ENCODE results near the gene KCNAB1.

The KCNAB1 gene

DNA sequence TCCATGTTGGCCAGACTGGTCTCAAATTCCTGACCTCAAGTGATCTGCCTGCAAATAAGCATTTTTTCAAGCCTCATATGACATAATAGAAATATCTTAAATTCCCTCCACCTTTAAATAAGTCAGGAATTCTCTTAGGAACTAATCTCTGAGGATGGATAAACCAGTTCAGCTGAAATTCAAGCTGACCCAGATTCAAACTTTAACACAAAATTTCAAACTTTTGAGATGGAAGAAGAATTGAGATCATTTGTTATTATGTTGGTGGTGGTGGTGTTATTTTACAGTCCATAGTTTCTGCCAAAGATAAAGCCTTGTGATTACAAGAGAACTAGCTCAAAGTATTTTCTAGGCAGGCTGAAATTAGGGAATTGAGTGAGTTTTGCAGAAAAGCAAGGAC lies 349.1 kb downstream of the KCNAB1 start:
- no peak for DNase-seq

DNA sequence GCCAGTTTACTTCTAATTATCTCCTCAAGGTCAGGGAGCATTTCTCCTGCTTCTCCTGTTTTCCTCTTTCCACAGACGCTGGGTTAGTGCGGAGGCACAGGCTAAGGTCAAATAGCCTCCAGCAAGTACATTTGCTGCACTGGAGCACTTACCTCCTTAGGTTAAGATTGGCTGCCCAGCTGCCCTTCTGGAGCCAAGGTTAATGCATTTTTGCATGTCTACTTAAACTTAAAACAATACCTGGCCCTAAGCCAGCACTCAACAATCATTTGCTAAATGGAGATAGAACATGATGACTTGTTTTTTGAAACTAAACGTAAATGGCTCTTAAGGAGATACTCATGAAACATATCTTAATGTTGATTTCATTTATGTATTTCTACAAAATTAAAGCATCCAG lies 351.1 kb downstream of the KCNAB1 start:
- no peak for DNase-seq

DNA sequence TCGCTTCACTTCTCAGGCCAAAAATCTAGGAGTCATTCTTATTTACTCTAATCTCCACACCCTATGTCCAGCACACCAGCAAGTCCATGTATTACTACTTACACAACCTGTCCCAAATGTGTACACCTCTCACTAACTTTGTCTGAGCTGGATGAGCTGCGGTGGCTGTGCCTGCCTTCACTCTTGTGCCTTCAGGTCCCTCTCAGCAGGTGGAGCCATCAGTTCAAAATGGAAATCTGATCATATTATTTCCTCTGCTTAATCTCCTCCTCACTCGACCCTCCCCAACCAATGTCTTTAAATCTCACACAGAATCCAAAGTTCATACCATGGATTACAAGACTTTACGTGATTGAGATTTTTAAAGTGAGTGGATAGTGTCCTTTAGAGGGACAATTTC lies 351.8 kb downstream of the KCNAB1 start:
- DNase-seq, result no peak

DNA sequence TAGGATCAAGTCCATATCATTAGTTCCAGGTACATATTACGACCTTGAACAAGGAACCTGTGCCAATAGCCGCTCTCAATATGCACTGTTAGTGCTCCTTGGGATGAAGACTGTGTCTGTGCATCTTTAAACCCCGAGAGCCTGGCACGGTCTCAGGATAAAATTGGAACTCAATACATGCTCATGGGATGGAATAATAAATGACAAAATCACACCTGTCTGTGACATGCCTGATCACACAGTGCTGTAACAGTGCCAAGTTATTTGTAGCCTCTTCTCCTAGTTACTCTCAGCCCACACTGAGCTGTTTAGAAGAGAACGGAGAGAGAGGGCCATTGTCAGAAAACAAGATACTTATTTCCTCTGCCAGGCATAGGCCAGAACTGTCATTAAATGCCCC lies 352.3 kb downstream of the KCNAB1 start:
- no peak for DNase-seq

DNA sequence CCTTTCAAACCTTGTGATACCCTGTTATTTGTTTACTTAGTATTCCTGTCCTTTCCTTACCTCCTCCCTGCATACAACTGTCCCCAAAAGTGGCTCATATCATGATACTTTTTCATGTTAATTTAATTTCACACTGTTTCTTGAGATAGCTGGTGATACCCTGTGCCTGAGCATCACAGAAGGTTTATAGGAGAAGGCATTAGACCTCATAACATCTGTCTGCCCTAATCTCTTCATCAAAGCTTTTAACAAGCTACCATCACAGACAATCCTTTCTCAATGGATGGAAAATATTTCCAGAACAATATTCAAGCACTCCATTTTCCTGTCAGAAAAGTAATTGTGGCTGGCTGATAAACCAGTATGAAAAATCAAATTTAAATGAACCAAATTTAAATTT lies 353.0 kb downstream of the KCNAB1 start:
- no peak for DNase-seq

DNA sequence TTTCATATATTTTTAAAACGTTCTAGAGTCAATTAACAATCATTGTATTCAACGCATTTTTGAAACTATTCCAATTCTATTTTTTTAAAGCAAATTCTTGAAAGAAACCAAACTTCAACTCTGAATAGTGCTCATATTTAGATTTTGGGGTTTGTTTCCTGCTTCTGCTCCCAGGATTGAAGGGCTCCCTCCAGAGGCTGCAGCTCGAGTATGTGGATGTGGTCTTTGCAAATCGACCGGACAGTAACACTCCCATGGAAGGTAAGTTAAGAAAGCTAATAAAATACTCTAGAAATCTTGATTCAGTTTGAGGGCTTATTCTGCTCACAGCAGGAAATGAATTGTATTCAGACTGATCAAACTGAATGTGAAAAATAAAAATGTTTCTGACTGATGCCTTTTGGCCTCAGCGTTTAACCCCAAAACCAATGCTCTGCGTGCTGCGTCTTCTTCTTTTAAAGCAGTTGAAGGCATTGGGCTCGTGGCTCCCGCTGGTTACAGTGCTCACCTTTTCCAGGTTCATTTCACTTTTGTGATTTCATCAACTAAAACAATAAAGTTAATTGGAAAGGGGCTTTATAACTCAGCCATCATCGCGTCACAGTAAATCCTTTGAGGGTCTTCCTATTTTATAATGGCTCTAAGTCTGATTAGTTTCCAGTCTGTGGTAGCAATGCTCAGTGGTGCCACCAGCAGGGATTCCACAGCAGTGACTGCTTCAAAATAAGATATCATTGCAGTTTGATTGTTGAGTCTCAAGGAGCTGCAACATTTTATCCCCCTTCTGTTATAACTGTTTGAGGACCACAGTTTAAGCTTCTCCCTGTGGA lies 354.4 kb downstream of the KCNAB1 start:
- no peak for DNase-seq

DNA sequence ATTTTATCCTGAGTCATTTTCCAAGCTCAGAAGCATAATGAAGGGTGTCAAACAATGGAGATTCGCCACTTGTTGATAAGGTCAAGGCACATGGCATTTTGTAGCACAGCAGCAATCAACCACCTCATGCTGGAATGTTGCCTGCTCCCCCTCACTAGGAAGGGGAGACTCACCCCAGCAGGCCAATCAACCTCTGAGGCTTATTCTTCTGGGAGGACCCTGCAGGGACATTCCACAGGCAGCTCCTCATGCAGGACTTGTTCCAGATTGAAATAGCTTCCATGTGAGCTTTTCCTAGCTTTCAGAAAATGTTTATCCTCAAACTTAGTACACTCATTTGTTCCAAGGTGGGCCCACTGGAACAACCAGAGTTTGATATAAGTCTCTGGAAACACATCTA lies 356.9 kb downstream of the KCNAB1 start:
- DNase-seq, result no peak

DNA sequence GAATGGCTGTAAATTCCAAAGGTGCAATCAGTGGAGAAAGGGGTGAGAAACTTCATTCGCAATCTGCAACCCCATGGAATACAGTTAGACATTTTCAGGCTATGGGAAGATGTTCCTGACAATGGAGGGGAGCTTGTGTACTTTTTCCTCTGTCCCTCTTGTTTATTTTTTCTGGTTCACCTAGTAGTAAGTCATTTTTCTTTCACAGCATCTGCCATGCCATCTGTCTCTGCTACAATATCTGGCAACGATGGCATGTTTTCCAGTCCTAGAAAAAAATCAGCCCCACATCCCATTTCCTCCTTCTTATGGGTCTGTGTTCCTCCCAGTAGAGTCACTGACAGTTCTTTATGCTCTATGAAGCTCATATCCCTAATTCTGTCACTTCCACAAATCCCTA lies 358.5 kb downstream of the KCNAB1 start:
- no peak for DNase-seq

DNA sequence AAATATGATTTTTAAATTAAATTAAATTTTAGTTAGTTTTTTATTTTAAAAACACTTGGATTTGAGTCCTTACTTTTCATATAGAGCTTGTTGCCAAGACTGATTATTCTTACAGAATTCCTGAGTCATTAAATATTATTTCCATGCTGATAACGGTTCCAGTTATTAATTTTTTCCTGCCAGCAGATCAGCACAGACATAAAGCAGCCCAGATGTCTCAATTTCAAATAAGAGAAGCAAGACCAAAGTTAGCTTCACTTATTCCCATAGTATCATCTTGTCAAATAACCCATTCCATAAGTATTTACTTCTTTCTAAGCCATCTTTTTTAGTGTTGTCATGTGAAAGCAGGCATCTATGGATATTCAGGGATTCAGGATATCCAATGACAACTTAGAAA lies 359.2 kb downstream of the KCNAB1 start:
- no peak for DNase-seq

DNA sequence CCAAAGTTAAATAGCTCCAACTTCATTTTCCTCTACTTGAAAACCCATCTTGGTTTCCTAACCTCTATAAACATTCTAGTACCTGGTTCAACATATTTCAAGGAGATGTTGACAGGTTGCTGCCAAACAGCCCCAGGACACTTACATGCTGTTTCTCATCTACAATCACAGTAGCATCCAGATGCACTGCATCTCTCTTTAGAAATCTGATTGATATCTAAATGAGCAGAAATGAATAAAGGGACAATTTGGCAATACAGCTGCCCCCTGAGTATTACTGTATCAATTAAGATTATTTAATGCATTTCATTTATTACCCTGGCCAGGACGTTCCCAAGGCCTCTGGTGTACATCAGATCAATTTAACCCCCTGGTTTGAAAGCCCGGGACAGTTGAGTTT lies 360.6 kb downstream of the KCNAB1 start:
- DNase-seq, result no peak

DNA sequence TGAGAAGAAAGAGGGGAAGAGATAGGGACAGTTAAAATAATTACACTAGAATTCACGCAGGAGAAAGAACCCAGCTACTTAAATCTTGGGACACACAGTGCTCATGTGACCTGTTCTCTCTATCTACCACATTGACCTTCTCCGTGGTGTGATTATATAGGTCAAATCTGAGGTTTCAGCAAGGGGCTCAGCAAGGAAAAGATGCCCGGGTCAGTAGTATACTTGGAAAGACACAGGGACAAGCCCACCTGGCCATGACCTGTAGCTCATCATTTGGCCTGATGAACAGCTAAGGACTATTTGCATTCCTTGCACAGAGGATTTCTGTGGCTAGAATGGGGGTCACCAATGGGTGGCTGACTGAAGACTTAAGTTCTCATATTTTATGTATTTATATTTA lies 362.6 kb downstream of the KCNAB1 start:
- DNase-seq, result no peak

DNA sequence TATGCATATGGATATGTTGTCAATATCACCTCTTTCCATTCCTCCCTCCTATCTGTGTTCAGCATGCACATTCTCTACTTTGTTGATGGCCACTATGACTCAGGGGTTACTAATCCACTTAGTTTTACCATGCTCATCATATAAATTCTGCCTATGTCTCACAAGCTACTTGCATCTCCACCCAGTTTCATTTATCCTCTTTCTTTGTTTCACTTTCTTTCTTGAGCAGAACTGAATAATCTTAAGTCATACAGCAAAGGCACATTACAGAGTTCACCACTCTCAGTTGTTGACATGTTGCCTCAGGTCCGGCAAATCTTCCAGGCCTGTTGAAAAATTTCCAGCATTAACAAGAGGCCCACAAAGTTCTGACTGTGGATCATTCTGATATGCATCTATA lies 363.0 kb downstream of the KCNAB1 start:
- no peak for DNase-seq

DNA sequence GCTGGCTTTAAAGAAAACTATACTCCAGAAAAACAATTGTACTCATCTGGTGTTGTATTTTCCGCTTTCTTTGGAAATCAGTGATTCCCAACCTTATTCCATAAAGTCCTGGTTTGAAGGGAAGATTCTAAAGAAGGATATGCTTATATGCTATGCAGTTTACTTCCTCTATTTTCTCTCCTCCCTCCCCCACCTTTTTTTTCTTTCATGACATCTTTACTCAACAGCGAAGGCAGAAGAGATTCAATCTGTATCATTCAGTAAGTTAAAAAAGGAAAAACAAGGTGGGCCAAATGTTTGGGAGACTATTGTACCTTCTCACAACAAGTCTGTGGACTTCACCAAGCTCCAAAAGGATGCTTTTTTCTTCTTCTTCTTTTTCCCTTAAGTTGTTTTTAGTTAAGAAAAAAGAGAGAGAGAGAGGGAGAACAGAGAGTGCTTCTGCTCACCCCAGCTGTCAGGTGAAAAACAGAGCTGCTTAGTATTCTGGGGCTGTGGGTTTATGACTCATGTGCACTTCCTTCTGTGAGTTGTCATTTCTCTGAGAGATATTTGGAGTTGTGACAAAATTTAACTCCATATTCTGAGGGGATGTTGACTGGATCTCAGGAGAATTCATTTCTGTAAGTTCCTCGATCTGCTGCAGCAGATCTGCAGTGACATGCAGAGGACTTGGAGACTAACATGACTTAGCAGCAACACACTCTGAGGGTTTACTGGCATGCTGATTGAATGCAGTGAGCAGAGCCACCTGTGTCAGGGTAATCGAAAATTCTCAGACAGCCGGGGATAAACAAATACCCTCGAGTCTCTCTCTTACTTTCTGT lies 363.8 kb downstream of the KCNAB1 start:
- DNase-seq, result no peak

DNA sequence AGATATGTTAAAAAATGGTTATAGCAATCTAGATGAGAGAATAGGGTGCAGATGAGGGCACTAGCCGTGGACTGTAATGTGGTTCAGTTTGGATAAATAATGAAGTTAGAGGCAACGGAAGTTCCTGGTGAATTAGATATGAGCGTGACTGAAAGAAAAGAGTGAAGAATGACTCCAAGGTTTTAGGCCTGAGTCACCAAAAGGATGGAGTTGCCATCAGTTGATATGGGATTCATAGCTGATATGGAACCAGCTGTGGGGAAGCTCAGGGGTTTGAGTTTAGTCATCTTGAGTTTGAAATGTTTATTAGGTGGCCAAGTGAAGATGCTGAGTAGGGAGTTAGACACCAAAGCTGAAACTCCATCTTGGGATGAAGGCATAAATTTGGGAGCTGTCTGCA lies 368.4 kb downstream of the KCNAB1 start:
- no peak for DNase-seq

DNA sequence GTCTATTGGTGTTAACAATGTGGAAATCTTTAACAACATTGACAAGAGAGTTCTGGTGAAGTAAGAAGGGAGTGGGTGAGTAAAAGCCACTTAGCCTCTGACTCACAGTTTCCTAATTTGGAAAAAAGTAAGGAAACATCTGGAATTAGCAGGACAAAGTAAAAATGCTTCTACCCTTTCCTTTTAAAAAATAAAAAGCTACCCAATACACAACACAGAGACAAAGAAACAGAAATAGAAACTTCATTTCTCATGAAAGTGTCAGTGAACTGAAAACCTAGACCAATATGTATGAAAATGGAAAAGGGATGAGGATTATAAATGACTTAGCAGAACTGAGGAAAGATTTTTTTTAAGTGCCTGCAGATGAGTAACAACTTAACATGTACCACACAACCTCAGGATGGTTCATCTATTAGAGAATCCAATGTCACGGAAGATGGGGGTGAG lies 369.1 kb downstream of the KCNAB1 start:
- no peak for DNase-seq

DNA sequence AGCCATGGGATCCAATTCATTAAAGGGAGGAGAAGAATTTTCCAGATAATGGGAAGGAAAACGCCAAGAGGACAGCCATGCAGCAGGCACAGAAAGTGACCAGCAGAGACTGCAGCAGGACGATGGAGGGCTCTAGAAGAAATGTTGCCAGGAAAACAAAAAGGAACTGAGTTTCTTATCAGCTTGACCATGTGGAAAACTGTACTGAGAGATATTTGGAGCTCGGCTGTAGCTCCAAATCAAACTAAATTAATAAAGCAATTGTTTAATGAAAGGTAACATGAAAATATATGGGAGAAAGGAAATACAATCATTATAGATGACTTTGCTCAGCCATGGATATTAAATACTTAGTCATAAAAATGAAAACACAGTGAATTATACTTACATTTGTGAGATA lies 370.8 kb downstream of the KCNAB1 start:
- no peak for DNase-seq

DNA sequence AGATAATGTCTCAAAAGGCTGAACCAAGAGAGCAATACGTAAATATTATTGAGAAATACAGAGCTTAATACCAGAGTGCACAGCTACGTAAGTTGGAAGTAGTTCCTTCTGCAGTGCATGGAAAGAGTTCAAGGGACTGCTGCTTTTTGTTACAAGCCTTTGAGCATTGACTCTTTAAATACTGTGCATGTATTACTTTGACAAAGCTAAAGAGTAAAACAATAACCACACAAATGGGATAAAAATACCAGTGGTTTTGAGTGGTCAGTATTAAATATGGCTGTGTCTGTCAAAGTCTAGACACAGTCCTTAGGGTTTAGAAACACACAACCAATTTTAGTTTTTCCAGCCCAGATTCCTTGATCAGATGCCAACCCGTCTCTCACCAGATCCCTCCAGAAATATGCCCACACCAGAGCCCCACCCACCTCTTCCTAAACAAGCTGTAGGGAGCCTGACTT lies 372.5 kb downstream of the KCNAB1 start:
- peak; percentile 66 for DNase-seq

DNA sequence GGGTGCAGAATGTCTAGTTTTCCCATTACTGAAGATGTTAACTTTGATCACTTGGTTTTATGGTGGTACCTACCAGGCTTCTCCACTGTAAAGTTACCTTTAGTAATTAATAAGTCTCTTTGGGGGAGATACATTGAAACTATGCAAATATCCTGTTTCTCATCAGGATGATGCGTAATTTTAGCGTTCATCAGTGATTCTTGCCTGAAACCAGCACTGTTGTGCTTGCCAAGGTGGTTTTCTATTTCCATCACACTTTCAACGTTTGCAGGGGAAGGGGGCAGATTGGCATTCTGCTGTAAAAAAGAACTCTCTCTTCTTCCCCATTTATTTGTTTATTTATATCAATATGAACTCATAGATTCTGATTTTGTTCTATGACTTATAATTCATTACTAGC lies 373.5 kb downstream of the KCNAB1 start:
- DNase-seq, result no peak

DNA sequence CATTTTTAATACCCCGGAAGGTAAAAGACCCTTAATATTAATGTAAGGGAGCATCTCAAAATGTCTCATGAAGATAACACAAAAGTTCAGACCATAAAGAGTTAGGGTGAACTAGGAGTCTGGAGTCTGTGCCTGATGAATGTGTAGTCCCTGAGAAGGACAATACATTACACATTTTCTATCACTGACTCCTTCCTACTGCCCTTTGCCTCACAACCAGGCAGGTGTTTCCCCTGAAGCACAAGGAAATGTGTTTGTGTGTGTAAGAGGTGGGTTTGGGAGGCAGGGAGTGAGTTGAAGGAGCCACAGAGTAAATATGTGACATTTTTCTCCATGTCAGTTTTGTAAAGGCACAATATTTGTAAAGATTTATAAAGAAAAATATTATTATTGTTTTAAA lies 375.4 kb downstream of the KCNAB1 start:
- DNase-seq, result no peak

DNA sequence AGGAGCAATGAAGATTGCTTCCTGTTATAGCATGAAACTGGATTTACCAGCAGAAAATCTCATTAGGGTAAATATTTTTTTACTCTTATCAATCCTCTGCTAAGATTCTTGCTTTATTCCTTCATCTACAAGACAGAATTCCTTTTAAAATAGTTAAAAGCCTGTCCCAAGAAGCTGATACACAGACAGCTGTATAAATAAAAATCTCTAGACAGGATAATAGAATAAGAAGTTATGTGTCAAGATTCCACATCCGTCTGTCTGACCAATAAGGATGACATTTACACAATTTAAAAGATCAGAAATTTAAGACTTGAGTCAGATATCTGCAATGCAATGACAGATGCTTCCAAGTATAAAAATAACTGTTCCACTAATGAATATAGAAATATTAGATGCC lies 376.9 kb downstream of the KCNAB1 start:
- no peak for DNase-seq

DNA sequence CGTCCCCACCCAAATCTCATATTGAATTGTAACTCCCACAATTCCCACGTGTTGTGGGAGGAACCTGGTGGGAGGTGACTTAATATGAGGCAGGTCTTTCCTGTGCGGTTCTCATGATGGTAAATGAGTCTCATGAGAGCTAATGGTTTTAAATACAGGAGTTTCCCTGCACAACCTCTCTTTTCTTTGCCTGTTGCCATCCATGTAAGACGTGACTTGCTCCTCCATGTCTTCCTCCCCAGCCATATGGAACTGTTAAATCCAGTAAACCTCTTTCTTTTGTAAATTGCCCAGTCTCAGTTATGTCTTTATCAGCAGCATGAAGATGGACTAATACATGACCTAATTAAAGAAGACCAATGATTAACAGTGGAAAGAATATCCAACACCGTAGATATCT lies 377.9 kb downstream of the KCNAB1 start:
- no peak for DNase-seq

DNA sequence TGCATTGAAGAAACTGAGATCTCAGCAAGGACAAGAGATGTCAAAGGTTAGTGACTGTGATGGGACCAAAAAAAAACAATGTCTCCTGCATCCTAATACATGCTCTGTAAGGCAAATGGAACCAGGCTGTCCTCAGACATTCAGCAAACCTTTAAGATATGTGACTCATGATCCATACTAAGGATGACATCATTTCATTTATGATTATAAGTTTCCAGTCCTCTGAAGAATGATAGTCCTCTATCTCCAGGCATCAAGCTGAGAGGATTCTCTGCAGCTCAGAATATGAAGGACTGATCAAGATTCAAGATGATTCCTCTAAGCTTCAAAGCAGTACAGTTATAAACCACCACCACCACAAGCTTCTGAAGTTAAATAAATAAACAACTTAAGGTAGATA lies 386.9 kb downstream of the KCNAB1 start:
- no peak for DNase-seq

DNA sequence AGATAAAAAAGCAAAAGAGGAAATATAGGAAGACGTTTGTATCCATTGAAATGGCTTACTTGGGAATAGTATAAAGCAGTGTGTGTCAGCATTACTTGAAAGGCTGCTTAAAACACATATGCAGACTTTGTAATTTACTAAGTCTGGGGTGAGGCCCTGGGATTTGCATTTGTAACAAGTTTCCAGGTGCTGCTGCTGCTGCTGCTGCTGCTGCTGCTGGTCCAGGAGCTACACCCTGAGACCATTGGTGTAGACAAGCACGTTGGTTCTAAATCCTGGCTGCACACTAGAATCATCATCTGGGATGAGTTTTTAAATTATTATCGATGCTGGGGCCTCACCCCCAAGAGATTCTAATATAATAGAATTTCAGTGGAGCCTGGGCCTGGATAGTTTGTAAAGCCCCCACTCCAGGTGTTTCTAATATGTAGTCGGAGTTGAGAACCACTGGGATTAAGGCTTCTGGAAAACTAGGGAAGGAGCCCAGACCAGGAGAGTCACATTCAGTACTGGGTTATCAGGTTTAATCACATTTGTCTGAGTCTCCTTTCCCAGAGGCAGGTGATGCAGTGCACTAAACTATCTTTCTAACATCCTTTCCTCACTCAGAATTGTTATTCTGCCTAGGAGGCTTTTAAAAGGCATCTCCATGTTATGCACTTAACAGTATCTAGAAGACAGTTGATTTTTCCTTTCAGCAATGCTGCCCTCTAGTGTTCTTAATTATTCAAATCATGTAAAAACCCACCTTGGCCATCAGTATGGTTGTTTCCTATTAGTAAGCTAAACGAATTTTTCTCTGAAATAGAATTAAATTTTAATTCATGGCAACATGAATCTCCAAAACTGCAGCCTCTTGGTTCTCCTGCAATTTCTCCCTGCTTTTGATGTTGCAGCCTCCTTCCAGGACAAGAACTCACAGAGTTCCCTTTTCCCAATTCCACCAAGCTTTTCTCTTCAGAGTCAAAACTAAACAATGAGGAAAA lies 389.1 kb downstream of the KCNAB1 start:
- DNase-seq, result no peak

Measured in left hindlimb (tissue), 1 donor.